Limb (tissue), 2 donors: ENCODE data around the gene PLXNA2.

ENCODE experiments used
- DNase-seq, 2 donors: peaks; one replicate each; pipeline ENCODE4 v3.0.0-alpha.2; 2016; ENCODE audit errors: extremely low spot score in 2 of 2

PLXNA2 gene

GRCh38 chr1:208077232-208078075 is 166.7 kb downstream of the PLXNA2 start:
- peak in 1 of 2 donors; percentile 56 for DNase-seq

- DNase-seq: peak in 1 of 2 donors; percentile 57
These were observed 169.8 kb downstream of the PLXNA2 start for GRCh38 chr1:208074353-208074752.

- DNase-seq: no peak
These were observed 172.7 kb downstream of the PLXNA2 start for GRCh38 chr1:208071435-208072031.

GRCh38 chr1:208069908-208070307 is 174.3 kb downstream of the PLXNA2 start:
- DNase-seq: no peak

- DNase-seq: no peak
These were observed 174.9 kb downstream of the PLXNA2 start for GRCh38 chr1:208069317-208069716.

- DNase-seq: no peak
These were observed 175.3 kb downstream of the PLXNA2 start for GRCh38 chr1:208068908-208069307.

GRCh38 chr1:208068407-208068806 is 175.8 kb downstream of the PLXNA2 start:
- DNase-seq: no peak

GRCh38 chr1:208066583-208066982 is 177.6 kb downstream of the PLXNA2 start:
- no peak for DNase-seq

- DNase-seq: no peak
These were observed 178.3 kb downstream of the PLXNA2 start for GRCh38 chr1:208065862-208066261.

- no peak for DNase-seq
These were observed 182.6 kb downstream of the PLXNA2 start for GRCh38 chr1:208061632-208062031.

- DNase-seq: no peak
These were observed 183.1 kb downstream of the PLXNA2 start for GRCh38 chr1:208061118-208061517.

- DNase-seq: no peak
These were observed 183.8 kb downstream of the PLXNA2 start for GRCh38 chr1:208060215-208060869.

- DNase-seq: no peak
These were observed 184.7 kb downstream of the PLXNA2 start for GRCh38 chr1:208059409-208060001.

GRCh38 chr1:208058756-208059155 is 185.4 kb downstream of the PLXNA2 start:
- no peak for DNase-seq

- no peak for DNase-seq
These were observed 185.9 kb downstream of the PLXNA2 start for GRCh38 chr1:208058267-208058666.

GRCh38 chr1:208057056-208057455 is 187.1 kb downstream of the PLXNA2 start:
- no peak for DNase-seq

- DNase-seq: no peak
These were observed 188.6 kb downstream of the PLXNA2 start for GRCh38 chr1:208055535-208055934.

- DNase-seq: no peak
These were observed 189.2 kb downstream of the PLXNA2 start for GRCh38 chr1:208054911-208055379.

GRCh38 chr1:208054485-208054884 is 189.7 kb downstream of the PLXNA2 start:
- no peak for DNase-seq

GRCh38 chr1:208053661-208054060 is 190.5 kb downstream of the PLXNA2 start:
- no peak for DNase-seq

GRCh38 chr1:208052926-208053407 is 191.2 kb downstream of the PLXNA2 start:
- DNase-seq: no peak

GRCh38 chr1:208052135-208052534 is 192.0 kb downstream of the PLXNA2 start:
- no peak for DNase-seq
